Karpas-422 (cell line): ENCODE results near the gene CCNY. TPM values are rescaled to one million over a fixed set of nuclear protein-coding genes. Genes with fewer than 3 reads are reported as not detected.

ENCODE experiments used
- DNase-seq: peaks from one replicate; pipeline ENCODE4 v3.0.0-alpha.2; 2015
- H2AFZ ChIP-seq: fragments of 200-600 bp; sonication (generic); 2 replicates; pipeline ENCODE4 v1.6.1; 2014; ENCODE audit warnings: antibody characterized with exemption, low read length, mixed read lengths
- H3K27ac ChIP-seq: fragments of 200-600 bp; sonication (generic); 2 replicates; pipeline ENCODE4 v1.5.1; 2014; ENCODE audit warnings: mild to moderate bottlenecking, low read length, moderate library complexity
- H3K27me3 ChIP-seq: fragments of 200-600 bp; sonication (generic); 2 replicates; pipeline ENCODE4 v1.6.1; 2014; ENCODE audit warnings: low read length, mixed read lengths
- H3K36me3 ChIP-seq: fragments of 200-600 bp; sonication (generic); 2 replicates; pipeline ENCODE4 v1.6.1; 2014; ENCODE audit warnings: low read length, mixed read lengths; ENCODE audit not compliant: insufficient read depth
- H3K4me1 ChIP-seq: fragments of 200-600 bp; sonication (generic); 2 replicates; pipeline ENCODE4 v1.6.1; 2014; ENCODE audit warnings: mild to moderate bottlenecking, low read length, mixed read lengths
- H3K4me2 ChIP-seq: fragments of 200-600 bp; sonication (generic); 2 replicates; pipeline ENCODE4 v1.6.1; 2014; ENCODE audit warnings: low read length, low read depth, mild to moderate bottlenecking; ENCODE audit not compliant: poor library complexity, severe bottlenecking
- H3K4me3 ChIP-seq: fragments of 200-600 bp; sonication (generic); 2 replicates; pipeline ENCODE4 v1.5.1; 2014; ENCODE audit warnings: mild to moderate bottlenecking, antibody characterized with exemption, low read length, mixed read lengths
- H3K79me2 ChIP-seq: fragments of 200-600 bp; sonication (generic); 2 replicates; pipeline ENCODE4 v1.6.1; 2014; ENCODE audit warnings: mild to moderate bottlenecking, low read length, mixed read lengths
- H3K9ac ChIP-seq: fragments of 200-600 bp; sonication (generic); 2 replicates; pipeline ENCODE4 v1.6.0; 2014; ENCODE audit warnings: low read length
- H3K9me2 ChIP-seq: fragments of 200-600 bp; sonication (generic), shearing (Covaris generic); replicated peaks from 2 replicates; pipeline ENCODE4 v1.6.0; 2014; ENCODE audit warnings: mild to moderate bottlenecking, low read length, moderate library complexity; ENCODE audit not compliant: insufficient read depth
- H3K9me3 ChIP-seq: fragments of 300-700, 200-600 bp; sonication (generic); 2 replicates; pipeline ENCODE4 v1.6.1; 2014; ENCODE audit warnings: low read length, mixed read lengths
- H4K20me1 ChIP-seq: fragments of 200-600 bp; sonication (generic); 2 replicates; pipeline ENCODE4 v1.6.1; 2014; ENCODE audit warnings: mild to moderate bottlenecking, antibody characterized with exemption, low read length, low read depth; ENCODE audit not compliant: insufficient read depth
- total RNA-seq: library from RNA; depleted of rRNA; stranded (reverse); fragments of >200 nt; shearing (Covaris generic); gene quantifications from 2 replicates; pipeline ENCODE4 v1.2.3, GENCODE V29; 2014; ENCODE audit warnings: low replicate concordance

The CCNY gene
- total RNA-seq, 1 experiment from 2014 or later: 19.4 TPM

DNA sequence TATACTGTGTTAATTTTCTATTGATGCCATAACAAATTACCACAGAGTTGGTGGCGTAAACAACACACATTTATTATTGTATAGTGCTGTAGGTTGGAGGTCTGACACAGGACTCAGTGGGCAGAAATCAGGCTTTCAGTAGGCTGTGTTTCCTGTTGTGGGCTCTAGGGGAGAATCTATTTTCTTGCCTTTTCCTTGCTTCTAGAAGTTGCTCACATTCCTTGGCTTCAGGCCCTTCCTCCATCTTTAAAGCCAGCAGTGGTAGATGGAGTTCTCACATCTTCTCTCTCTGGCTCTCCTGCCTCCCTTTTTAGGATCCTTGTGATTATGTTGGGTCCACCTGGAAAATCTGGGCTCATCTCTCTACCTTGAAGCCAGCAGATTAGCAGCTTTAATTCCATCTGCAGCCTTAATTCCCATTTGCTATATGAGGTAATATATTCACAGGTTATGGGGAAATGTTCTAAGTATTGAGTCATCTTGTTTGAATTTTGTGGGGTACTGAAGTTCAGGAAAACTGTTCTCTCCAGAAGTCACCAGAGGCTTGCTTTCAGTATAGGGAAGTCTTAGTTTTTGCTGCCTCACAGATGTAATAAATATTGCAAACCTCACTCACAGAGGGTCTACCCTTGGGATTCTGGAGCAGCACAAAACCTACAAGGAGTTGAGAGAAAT is 38.9 kb downstream of the CCNY start:
- no peak for DNase-seq
- Histone ChIP-seq H2AFZ (no peak overlapping the region), H3K4me3 (no peak overlapping the region), H3K4me1 (peaks cover 29% of the 10 kb centered on the region), H3K27ac (no peak overlapping the region), H3K36me3 (no peaks in the 10 kb centered on the region), H3K9me2 (no peaks in the 10 kb centered on the region), H3K9ac (no peak overlapping the region), H3K4me2 (no peak overlapping the region), H3K27me3 (no peaks in the 10 kb centered on the region), H3K79me2 (peaks cover 14% of the 10 kb centered on the region; the same call in 1 of the 2 replicates), H3K9me3 (no peaks in the 10 kb centered on the region), H4K20me1 (peaks cover 86% of the 10 kb centered on the region)

GRCh38 chr10:35377050-35377728 is 40.9 kb downstream of the CCNY start:
- peaks cover 88% of the 10 kb centered on the region for H4K20me1 ChIP-seq
- H3K4me1 ChIP-seq: peaks cover 29% of the 10 kb centered on the region
- no peak overlapping the region for H3K27ac ChIP-seq
- no peak for DNase-seq
- H2AFZ ChIP-seq: no peak overlapping the region
- no peaks in the 10 kb centered on the region for H3K36me3 ChIP-seq
- H3K9ac ChIP-seq: no peak overlapping the region
- H3K9me2 ChIP-seq: no peaks in the 10 kb centered on the region
- H3K79me2 ChIP-seq: peaks cover 16% of the 10 kb centered on the region; the same call in 1 of the 2 replicates
- H3K9me3 ChIP-seq: no peaks in the 10 kb centered on the region
- H3K4me3 ChIP-seq: no peak overlapping the region
- no peaks in the 10 kb centered on the region for H3K27me3 ChIP-seq
- H3K4me2 ChIP-seq: no peak overlapping the region

GRCh38 chr10:35378541-35379210 is 42.4 kb downstream of the CCNY start:
- H3K9ac ChIP-seq: peak overlapping the region; percentile 41
- H3K27ac ChIP-seq: no peak overlapping the region
- H3K4me1 ChIP-seq: peaks cover 29% of the 10 kb centered on the region
- H3K9me3 ChIP-seq: no peaks in the 10 kb centered on the region
- peak overlapping the region; percentile 59 for H3K4me2 ChIP-seq
- H3K36me3 ChIP-seq: no peaks in the 10 kb centered on the region
- peak overlapping the region; percentile 37 for H3K4me3 ChIP-seq
- no peak for DNase-seq
- no peaks in the 10 kb centered on the region for H3K27me3 ChIP-seq
- peaks cover 77% of the 10 kb centered on the region for H4K20me1 ChIP-seq
- H3K9me2 ChIP-seq: no peaks in the 10 kb centered on the region
- no peak overlapping the region for H2AFZ ChIP-seq
- H3K79me2 ChIP-seq: peaks cover 16% of the 10 kb centered on the region; the same call in 1 of the 2 replicates

GRCh38 chr10:35379226-35380137 is 43.2 kb downstream of the CCNY start:
- Histone ChIP-seq H3K9me3 (no peaks in the 10 kb centered on the region), H3K79me2 (peaks cover 14% of the 10 kb centered on the region; the same call in 1 of the 2 replicates), H3K27ac (no peak overlapping the region), H2AFZ (no peak overlapping the region), H4K20me1 (peaks cover 76% of the 10 kb centered on the region), H3K9me2 (no peaks in the 10 kb centered on the region), H3K4me1 (peaks cover 29% of the 10 kb centered on the region), H3K4me3 (peak overlapping the region; percentile 37), H3K9ac (peak overlapping the region; percentile 47), H3K4me2 (peak overlapping the region; percentile 59), H3K36me3 (no peaks in the 10 kb centered on the region), H3K27me3 (no peaks in the 10 kb centered on the region)
- DNase-seq: peak; percentile 91

DNA sequence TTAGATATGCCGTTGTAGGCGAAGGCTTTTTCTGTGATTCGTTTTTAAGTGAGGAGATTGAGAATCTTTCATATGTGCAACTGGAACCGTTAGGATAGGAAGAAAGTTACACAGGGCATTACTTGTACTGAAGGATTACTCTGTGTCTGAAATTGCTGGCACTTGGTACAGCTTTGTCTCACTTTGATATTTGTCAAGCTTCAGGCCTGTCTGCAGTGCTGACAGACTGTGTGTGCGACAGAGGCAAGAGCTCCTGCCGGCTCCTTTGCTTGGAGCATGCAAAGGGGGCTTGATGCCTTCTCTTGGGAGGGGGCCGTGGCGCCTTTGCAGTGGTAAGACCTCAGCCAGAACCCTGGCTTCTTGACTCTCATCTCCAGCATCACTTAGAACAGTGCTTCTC is 45.8 kb downstream of the CCNY start:
- Histone ChIP-seq H2AFZ (no peak overlapping the region), H3K36me3 (no peaks in the 10 kb centered on the region), H3K4me3 (no peak overlapping the region), H4K20me1 (peaks cover 68% of the 10 kb centered on the region), H3K27me3 (no peaks in the 10 kb centered on the region), H3K4me1 (peaks cover 28% of the 10 kb centered on the region), H3K9me3 (no peaks in the 10 kb centered on the region), H3K4me2 (no peak overlapping the region), H3K27ac (no peak overlapping the region), H3K9ac (no peak overlapping the region), H3K9me2 (no peaks in the 10 kb centered on the region), H3K79me2 (peaks cover 11% of the 10 kb centered on the region; the same call in 1 of the 2 replicates)
- DNase-seq: no peak

- no peaks in the 10 kb centered on the region for H3K9me2 ChIP-seq
- no peak overlapping the region for H3K9ac ChIP-seq
- H3K4me3 ChIP-seq: no peak overlapping the region
- no peak overlapping the region for H3K4me2 ChIP-seq
- H3K9me3 ChIP-seq: peaks cover 14% of the 10 kb centered on the region
- no peak for DNase-seq
- H4K20me1 ChIP-seq: peaks cover 49% of the 10 kb centered on the region
- H3K36me3 ChIP-seq: no peaks in the 10 kb centered on the region
- H3K79me2 ChIP-seq: peaks cover 14% of the 10 kb centered on the region; the same call in 1 of the 2 replicates
- peaks cover 8% of the 10 kb centered on the region for H3K4me1 ChIP-seq
- no peaks in the 10 kb centered on the region for H3K27me3 ChIP-seq
- H2AFZ ChIP-seq: no peak overlapping the region
- no peak overlapping the region for H3K27ac ChIP-seq
These were observed 48.1 kb downstream of the CCNY start for GRCh38 chr10:35384265-35384868.

- H3K9me3 ChIP-seq: peaks cover 26% of the 10 kb centered on the region
- peaks cover 5% of the 10 kb centered on the region; the same call in 1 of the 2 replicates for H3K79me2 ChIP-seq
- H3K27ac ChIP-seq: no peak overlapping the region
- no peak overlapping the region for H3K4me3 ChIP-seq
- peaks cover 28% of the 10 kb centered on the region; the same call in 1 of the 2 replicates for H4K20me1 ChIP-seq
- H3K4me2 ChIP-seq: no peak overlapping the region
- H3K27me3 ChIP-seq: no peaks in the 10 kb centered on the region
- no peaks in the 10 kb centered on the region for H3K4me1 ChIP-seq
- no peak for DNase-seq
- no peak overlapping the region for H3K9ac ChIP-seq
- H3K9me2 ChIP-seq: no peaks in the 10 kb centered on the region
- H2AFZ ChIP-seq: no peak overlapping the region
- no peaks in the 10 kb centered on the region for H3K36me3 ChIP-seq
These were observed 50.4 kb downstream of the CCNY start for GRCh38 chr10:35386594-35387174.
